ENCODE data around the gene RNF8. TPM values are rescaled to one million over a fixed set of nuclear protein-coding genes. Genes with fewer than 3 reads are reported as not detected.

Gene RNF8
- total RNA-seq, 1 experiment from 2014 or later: 17.7 TPM

DNA sequence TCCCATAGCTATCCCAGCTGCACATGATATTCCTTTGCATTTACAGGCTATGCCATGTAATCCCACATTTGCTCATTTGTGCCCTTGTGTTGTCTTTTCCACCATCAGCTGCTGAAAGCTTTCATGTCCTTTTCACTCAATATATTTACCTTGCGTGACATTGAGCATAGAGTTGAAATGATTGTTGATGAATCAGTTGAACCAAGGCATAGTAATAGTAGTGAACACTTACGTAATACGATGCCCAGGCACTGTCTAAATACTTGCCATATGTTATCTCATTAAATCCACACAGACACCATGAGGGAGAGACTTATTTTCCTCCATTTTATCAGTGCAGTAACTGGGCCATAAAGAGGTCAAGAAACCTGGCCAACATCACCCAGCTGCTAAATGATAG lies 13.1 kb downstream of the RNF8 start:
- H3K27me3 ChIP-seq (replicated peaks; ENCODE audit: control insufficient read depth, insufficient read depth, low read length): no peaks in the 10 kb centered on the region
- intact Hi-C loops (cut with micrococcal nuclease; ENCODE audit: unreplicated experiment): no loop called here
- TF ChIP-seq, protein P1, sequence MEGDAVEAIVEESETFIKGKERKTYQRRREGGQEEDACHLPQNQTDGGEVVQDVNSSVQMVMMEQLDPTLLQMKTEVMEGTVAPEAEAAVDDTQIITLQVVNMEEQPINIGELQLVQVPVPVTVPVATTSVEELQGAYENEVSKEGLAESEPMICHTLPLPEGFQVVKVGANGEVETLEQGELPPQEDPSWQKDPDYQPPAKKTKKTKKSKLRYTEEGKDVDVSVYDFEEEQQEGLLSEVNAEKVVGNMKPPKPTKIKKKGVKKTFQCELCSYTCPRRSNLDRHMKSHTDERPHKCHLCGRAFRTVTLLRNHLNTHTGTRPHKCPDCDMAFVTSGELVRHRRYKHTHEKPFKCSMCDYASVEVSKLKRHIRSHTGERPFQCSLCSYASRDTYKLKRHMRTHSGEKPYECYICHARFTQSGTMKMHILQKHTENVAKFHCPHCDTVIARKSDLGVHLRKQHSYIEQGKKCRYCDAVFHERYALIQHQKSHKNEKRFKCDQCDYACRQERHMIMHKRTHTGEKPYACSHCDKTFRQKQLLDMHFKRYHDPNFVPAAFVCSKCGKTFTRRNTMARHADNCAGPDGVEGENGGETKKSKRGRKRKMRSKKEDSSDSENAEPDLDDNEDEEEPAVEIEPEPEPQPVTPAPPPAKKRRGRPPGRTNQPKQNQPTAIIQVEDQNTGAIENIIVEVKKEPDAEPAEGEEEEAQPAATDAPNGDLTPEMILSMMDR (IDR thresholded peaks at IDR 0.05; ENCODE audit: insufficient read depth in 1 of 2, low read depth in 1 of 2, low read length in 1 of 2, severe bottlenecking in 1 of 2, unreplicated experiment in 1 of 2): no peak
- Mint-ChIP-seq H3K27me3 (ENCODE audit: insufficient read depth, unreplicated experiment) (no peaks in the 10 kb centered on the region), H3K4me1 (ENCODE audit: low read depth, unreplicated experiment) (peaks cover 7% of the 10 kb centered on the region), H3K27ac (ENCODE audit: unreplicated experiment) (no peak overlapping the region), H3K9me3 (ENCODE audit: unreplicated experiment) (no peaks in the 10 kb centered on the region), H3K36me3 (ENCODE audit: insufficient read depth, unreplicated experiment) (peaks cover 25% of the 10 kb centered on the region), H3K4me3 (ENCODE audit: unreplicated experiment) (no peak overlapping the region)
- no peaks in the 10 kb centered on the region for H3K9me3 ChIP-seq
- ChIA-PET CTCF (interaction anchor here (1.5 kb wide), 1 partner anchor 15 kb away, joined by 6 read pairs; no protein-coding TSS in a partner anchor), POLR2A (no interaction called here)
- peaks cover 2% of the 10 kb centered on the region; the same call in 1 of the 2 replicates for H3K36me3 ChIP-seq (ENCODE audit: control insufficient read depth, insufficient read depth, low read length)
- DNase-seq: no peak
- H3K4me1 ChIP-seq: no peaks in the 10 kb centered on the region
- H3K4me3 ChIP-seq (ENCODE audit: low read depth, low read length): no peak overlapping the region
- no TSS peak for BruUV-seq (replicated peaks)

DNA sequence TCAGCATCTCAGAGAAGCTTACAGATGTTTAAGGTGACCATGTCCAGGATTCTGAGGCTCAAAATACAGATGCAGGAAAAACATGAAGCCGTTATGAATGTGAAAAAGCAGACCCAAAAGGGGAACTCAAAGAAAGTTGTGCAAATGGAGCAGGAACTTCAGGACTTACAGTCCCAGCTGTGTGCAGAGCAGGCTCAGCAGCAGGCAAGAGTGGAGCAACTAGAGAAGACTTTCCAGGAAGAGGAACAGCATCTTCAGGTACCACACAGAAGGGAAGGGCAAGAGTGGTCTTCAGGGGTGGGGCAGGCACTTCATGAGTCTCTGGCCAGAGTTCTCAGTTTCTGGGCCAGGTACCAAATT lies 15.2 kb downstream of the RNF8 start:
- no peak overlapping the region for H3K27ac Mint-ChIP-seq (ENCODE audit: unreplicated experiment)
- H3K9me3 Mint-ChIP-seq (ENCODE audit: unreplicated experiment): no peaks in the 10 kb centered on the region
- H3K27me3 ChIP-seq (replicated peaks; ENCODE audit: control insufficient read depth, insufficient read depth, low read length): no peaks in the 10 kb centered on the region
- intact Hi-C loops (cut with micrococcal nuclease; ENCODE audit: unreplicated experiment): no loop called here
- H3K36me3 Mint-ChIP-seq (ENCODE audit: insufficient read depth, unreplicated experiment): peaks cover 25% of the 10 kb centered on the region
- ChIA-PET POLR2A (no interaction called here), CTCF (no interaction called here)
- no peaks in the 10 kb centered on the region for H3K4me1 ChIP-seq
- no TSS peak for BruUV-seq (replicated peaks)
- no peaks in the 10 kb centered on the region for H3K9me3 ChIP-seq
- H3K4me1 Mint-ChIP-seq (ENCODE audit: low read depth, unreplicated experiment): peaks cover 7% of the 10 kb centered on the region
- DNase-seq: no peak
- no peak overlapping the region for H3K4me3 Mint-ChIP-seq (ENCODE audit: unreplicated experiment)
- H3K27me3 Mint-ChIP-seq (ENCODE audit: insufficient read depth, unreplicated experiment): no peaks in the 10 kb centered on the region
- no peak overlapping the region for H3K4me3 ChIP-seq (ENCODE audit: low read depth, low read length)
- H3K36me3 ChIP-seq (ENCODE audit: control insufficient read depth, insufficient read depth, low read length): peaks cover 2% of the 10 kb centered on the region; the same call in 1 of the 2 replicates
- TF ChIP-seq, protein P1 (IDR thresholded peaks at IDR 0.05; ENCODE audit: insufficient read depth in 1 of 2, low read depth in 1 of 2, low read length in 1 of 2, severe bottlenecking in 1 of 2, unreplicated experiment in 1 of 2): no peak

DNA sequence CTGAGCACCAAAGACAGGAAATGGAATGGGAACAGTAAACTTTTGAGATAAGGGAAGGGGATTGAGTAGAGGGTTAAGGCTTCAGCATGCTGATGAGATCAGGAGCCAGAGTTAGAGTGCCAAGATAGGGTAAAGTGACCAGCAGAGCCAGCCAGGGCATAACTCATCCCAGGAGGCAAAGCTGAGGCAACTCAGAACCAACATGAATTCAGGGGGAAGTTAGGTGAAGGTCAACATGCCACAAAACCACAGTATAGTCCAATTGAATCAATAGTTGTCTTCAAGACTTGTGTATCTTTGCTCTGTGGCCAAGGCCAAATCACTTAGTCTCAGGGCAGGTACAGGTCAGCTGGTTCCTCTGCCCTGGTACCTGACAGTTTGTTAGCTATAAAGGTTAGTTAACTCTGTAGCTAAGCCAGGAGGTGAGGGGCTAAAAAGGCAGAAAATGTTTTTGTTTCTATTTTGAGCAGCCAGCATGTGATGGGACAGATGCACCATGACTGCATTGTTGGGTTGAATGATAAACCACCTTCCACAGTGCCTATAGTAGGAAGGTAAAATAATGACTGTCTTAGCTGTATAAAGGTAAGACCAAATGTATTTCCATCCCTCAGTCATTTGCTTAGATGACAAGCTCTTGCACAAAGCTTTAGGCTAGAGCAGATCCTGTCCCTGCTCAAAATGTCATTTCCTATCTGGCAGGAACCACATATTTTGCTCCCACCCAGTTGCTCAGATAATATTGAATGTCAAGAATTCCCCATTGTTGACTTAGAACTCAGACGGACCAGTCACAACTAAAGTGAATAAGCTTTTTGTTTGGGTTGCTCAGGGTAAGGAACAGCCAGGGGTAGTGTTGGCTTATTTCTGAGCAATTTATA lies 15.8 kb downstream of the RNF8 start:
- ChIA-PET CTCF (no interaction called here), POLR2A (no interaction called here)
- Mint-ChIP-seq H3K27ac (ENCODE audit: unreplicated experiment) (no peak overlapping the region), H3K9me3 (ENCODE audit: unreplicated experiment) (no peaks in the 10 kb centered on the region), H3K4me1 (ENCODE audit: low read depth, unreplicated experiment) (peaks cover 7% of the 10 kb centered on the region), H3K4me3 (ENCODE audit: unreplicated experiment) (no peak overlapping the region), H3K36me3 (ENCODE audit: insufficient read depth, unreplicated experiment) (peaks cover 25% of the 10 kb centered on the region), H3K27me3 (ENCODE audit: insufficient read depth, unreplicated experiment) (no peaks in the 10 kb centered on the region)
- intact Hi-C loops (cut with micrococcal nuclease; ENCODE audit: unreplicated experiment): no loop called here
- peaks cover 2% of the 10 kb centered on the region; the same call in 1 of the 2 replicates for H3K36me3 ChIP-seq (ENCODE audit: control insufficient read depth, insufficient read depth, low read length)
- TF ChIP-seq, protein P1 (IDR thresholded peaks at IDR 0.05; ENCODE audit: insufficient read depth in 1 of 2, low read depth in 1 of 2, low read length in 1 of 2, severe bottlenecking in 1 of 2, unreplicated experiment in 1 of 2): no peak
- H3K4me1 ChIP-seq: no peaks in the 10 kb centered on the region
- no peaks in the 10 kb centered on the region for H3K9me3 ChIP-seq
- no TSS peak for BruUV-seq (replicated peaks)
- no peak overlapping the region for H3K4me3 ChIP-seq (ENCODE audit: low read depth, low read length)
- no peak for DNase-seq
- no peaks in the 10 kb centered on the region for H3K27me3 ChIP-seq (replicated peaks; ENCODE audit: control insufficient read depth, insufficient read depth, low read length)

All from Caco-2 (cell line).